Smooth muscle cell (in vitro differentiated cells): ENCODE data around the gene DISC1. TPM values are rescaled to one million over a fixed set of nuclear protein-coding genes. Genes with fewer than 3 reads are reported as not detected.
A peak's percentile ranks its signal among the peaks of the same experiment; 100 is the strongest.
"Not testable (repeated sequence)": the region's sequence is repeated elsewhere in the genome, so short reads cannot be mapped to it uniquely, and the experiment has no call there.

Experiments
- DNase-seq: peaks from one replicate; lab custom pipeline; 2025; ENCODE audit not compliant: unreplicated experiment; lab: John Stamatoyannopoulos, UW
- H2AFZ ChIP-seq: fragments of 200-600 bp; sonication (generic); 2 replicates; pipeline ENCODE4 v1.6.0; 2016; ENCODE audit warnings: antibody characterized with exemption, low read depth, mild to moderate bottlenecking
- H3F3A ChIP-seq: fragments of 200-600 bp; sonication (generic); 2 replicates; pipeline ENCODE4 v1.6.0; 2017; ENCODE audit warnings: antibody characterized with exemption, low read depth
- H3K27ac ChIP-seq: fragments of 200-600 bp; sonication (generic); 2 replicates; pipeline ENCODE4 v1.5.1; 2016; ENCODE audit warnings: low read depth, mild to moderate bottlenecking
- H3K27me3 ChIP-seq: fragments of 200-600 bp; sonication (generic); 2 replicates; pipeline ENCODE4 v1.6.1; 2016; ENCODE audit warnings: low read depth, mild to moderate bottlenecking
- H3K36me3 ChIP-seq: fragments of 200-600 bp; sonication (generic); 2 replicates; pipeline ENCODE4 v1.5.1; 2016; ENCODE audit warnings: low read depth
- H3K4me1 ChIP-seq: fragments of 200-600 bp; sonication (generic); 2 replicates; pipeline ENCODE4 v1.5.1; 2016; ENCODE audit warnings: low read depth
- H3K4me2 ChIP-seq: fragments of 200-600 bp; sonication (generic); 2 replicates; pipeline ENCODE4 v1.6.0; 2016; ENCODE audit warnings: mild to moderate bottlenecking
- H3K4me3 ChIP-seq: fragments of 200-600 bp; sonication (generic); 2 replicates; pipeline ENCODE4 v1.5.1; 2016; ENCODE audit warnings: mild to moderate bottlenecking
- H3K79me2 ChIP-seq: fragments of 200-600 bp; sonication (generic); 2 replicates; pipeline ENCODE4 v1.6.0; 2016; ENCODE audit warnings: low read depth, mild to moderate bottlenecking
- H3K9ac ChIP-seq: fragments of 200-600 bp; sonication (generic); 2 replicates; pipeline ENCODE4 v1.6.0; 2016; ENCODE audit warnings: low read depth
- H3K9me3 ChIP-seq: fragments of 200-600 bp; sonication (generic); replicated peaks from 2 replicates; pipeline ENCODE4 v1.5.1; 2016; ENCODE audit warnings: low read depth
- H4K20me1 ChIP-seq: fragments of 200-600 bp; sonication (generic); 2 replicates; pipeline ENCODE4 v1.6.0; 2016; ENCODE audit warnings: low read depth
- WGBS: methylation state at CpG from one replicate; pipeline ENCODE4 v1.1.7; 2016; ENCODE audit warnings: low lambda C conversion rate; 5-methylcytosine and 5-hydroxymethylcytosine counted together
- polyA plus RNA-seq: library from polyadenylated mRNA; unstranded; fragments of >200 nt; fragmentation: Nextera tagmentation; extraction: Ambion mirVana; gene quantifications from 2 replicates; pipeline ENCODE4 v1.2.1, GENCODE V29; 2016
- total RNA-seq: library from RNA; depleted of rRNA; stranded (reverse); fragments of >200 nt; gene quantifications from 2 replicates; pipeline ENCODE4 v1.2.3, GENCODE V29; 2014
- TF ChIP-seq, protein P1 (sequence below): fragments of 200-600 bp; sonication (generic); IDR thresholded peaks from 2 replicates; pipeline ENCODE4 v1.5.1; 2017; ENCODE audit warnings: borderline replicate concordance, mild to moderate bottlenecking, antibody characterized with exemption; ENCODE audit not compliant: insufficient read depth, poor library complexity, severe bottlenecking

The DISC1 gene
- total and polyA plus RNA-seq, 2 experiments from 2014 or later = 0.89 to 4.3 TPM

DNA sequence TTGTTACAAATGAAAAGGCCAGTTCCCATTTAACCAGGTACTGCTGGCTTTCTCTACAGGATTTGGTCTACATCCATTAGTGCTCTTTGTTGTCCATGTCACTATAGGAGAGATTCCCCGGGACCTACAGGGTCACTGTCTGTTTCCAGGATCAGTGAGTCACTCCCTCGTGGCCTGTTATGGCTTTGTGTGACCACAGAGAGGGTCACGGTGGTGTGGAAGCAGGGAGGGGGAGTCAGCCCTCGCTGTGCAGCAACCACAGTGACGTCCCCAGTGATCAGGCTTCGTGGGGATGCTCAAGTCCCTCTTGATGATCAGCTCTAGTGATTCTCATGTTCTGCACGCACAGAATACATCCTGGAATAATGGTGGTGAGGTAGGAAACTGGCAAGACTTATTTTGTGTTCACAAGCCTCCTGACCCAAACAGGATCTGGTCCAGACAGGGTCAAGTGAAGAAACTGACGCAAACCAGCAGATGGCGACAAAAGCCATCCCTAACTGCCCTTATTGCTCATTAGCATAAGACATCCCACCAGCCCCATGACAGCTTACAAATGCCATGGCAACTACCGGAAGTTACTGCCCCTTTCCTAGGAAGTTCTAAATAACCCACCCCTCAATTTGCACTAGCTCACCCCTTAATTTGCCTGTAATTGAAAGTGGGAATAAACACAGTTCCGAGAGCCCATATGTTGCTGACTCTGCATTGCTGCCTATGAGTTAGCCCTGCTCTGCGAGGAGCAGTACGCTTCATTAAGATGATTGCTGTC, 98.5 kb downstream of the DISC1 start:
- no peaks in the 10 kb centered on the region for H3K79me2 ChIP-seq
- H3K9me3 ChIP-seq = no peaks in the 10 kb centered on the region
- no peaks in the 10 kb centered on the region for H4K20me1 ChIP-seq
- TF ChIP-seq, protein P1, sequence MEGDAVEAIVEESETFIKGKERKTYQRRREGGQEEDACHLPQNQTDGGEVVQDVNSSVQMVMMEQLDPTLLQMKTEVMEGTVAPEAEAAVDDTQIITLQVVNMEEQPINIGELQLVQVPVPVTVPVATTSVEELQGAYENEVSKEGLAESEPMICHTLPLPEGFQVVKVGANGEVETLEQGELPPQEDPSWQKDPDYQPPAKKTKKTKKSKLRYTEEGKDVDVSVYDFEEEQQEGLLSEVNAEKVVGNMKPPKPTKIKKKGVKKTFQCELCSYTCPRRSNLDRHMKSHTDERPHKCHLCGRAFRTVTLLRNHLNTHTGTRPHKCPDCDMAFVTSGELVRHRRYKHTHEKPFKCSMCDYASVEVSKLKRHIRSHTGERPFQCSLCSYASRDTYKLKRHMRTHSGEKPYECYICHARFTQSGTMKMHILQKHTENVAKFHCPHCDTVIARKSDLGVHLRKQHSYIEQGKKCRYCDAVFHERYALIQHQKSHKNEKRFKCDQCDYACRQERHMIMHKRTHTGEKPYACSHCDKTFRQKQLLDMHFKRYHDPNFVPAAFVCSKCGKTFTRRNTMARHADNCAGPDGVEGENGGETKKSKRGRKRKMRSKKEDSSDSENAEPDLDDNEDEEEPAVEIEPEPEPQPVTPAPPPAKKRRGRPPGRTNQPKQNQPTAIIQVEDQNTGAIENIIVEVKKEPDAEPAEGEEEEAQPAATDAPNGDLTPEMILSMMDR = peak; percentile 49
- H3K4me3 ChIP-seq = no peak overlapping the region
- peak overlapping the region; percentile 15 for H3K9ac ChIP-seq
- no peak overlapping the region for H3K4me2 ChIP-seq
- no peaks in the 10 kb centered on the region for H3F3A ChIP-seq
- H2AFZ ChIP-seq = no peak overlapping the region
- peak overlapping the region; percentile 74 for H3K27ac ChIP-seq
- no peak for DNase-seq
- 45% methylated on average over 13 of the region's 13 CpGs for WGBS
- H3K4me1 ChIP-seq = no peaks in the 10 kb centered on the region
- no peaks in the 10 kb centered on the region for H3K27me3 ChIP-seq
- H3K36me3 ChIP-seq = no peaks in the 10 kb centered on the region

DNA sequence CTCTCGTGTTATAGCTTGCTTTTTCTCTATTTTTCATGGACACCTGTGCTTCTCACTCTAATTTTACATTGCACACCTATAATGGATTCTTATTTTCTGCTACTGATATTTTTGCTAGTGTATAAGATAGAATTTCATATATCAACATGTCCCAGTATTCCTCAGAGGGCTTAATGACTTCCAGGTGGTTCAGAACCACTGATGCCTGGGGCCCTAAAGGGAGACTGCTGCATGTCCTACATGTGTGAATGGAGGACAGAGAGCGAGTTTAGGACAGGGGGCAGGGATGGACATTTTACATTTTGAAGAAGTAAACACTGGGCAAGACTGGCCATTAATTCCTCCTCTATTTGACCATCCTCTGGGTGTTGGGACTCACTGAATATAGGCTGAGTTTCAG, 100.6 kb downstream of the DISC1 start:
- WGBS = 91% methylated on average over 2 of the region's 2 CpGs
- Histone ChIP-seq H3F3A (no peaks in the 10 kb centered on the region), H2AFZ (no peak overlapping the region), H3K9ac (no peak overlapping the region), H3K4me1 (no peaks in the 10 kb centered on the region), H4K20me1 (no peaks in the 10 kb centered on the region), H3K27ac (no peak overlapping the region), H3K27me3 (no peaks in the 10 kb centered on the region), H3K79me2 (no peaks in the 10 kb centered on the region), H3K36me3 (no peaks in the 10 kb centered on the region), H3K4me3 (no peak overlapping the region), H3K9me3 (no peaks in the 10 kb centered on the region), H3K4me2 (no peak overlapping the region)
- DNase-seq = no peak
- TF ChIP-seq, protein P1 = no peak

GRCh38 chr1:231728987-231729386, 102.4 kb downstream of the DISC1 start:
- H3K27ac ChIP-seq, H3K4me1 ChIP-seq, DNase-seq, H2AFZ ChIP-seq, H3K4me2 ChIP-seq, H3F3A ChIP-seq, H3K36me3 ChIP-seq, H3K9me3 ChIP-seq, H3K27me3 ChIP-seq, H4K20me1 ChIP-seq, H3K4me3 ChIP-seq, H3K9ac ChIP-seq, H3K79me2 ChIP-seq: not testable (repeated sequence)
- WGBS = 94% methylated on average over 4 of the region's 4 CpGs

- Histone ChIP-seq H3K36me3 (no peaks in the 10 kb centered on the region), H4K20me1 (no peaks in the 10 kb centered on the region), H3K27me3 (no peaks in the 10 kb centered on the region), H3K9me3 (no peaks in the 10 kb centered on the region), H3K79me2 (no peaks in the 10 kb centered on the region), H3K27ac (no peak overlapping the region), H2AFZ (no peak overlapping the region), H3F3A (no peaks in the 10 kb centered on the region), H3K4me3 (no peak overlapping the region), H3K4me1 (no peaks in the 10 kb centered on the region), H3K4me2 (no peak overlapping the region), H3K9ac (no peak overlapping the region)
- TF ChIP-seq, protein P1 = no peak
- DNase-seq = no peak
- WGBS = 4% methylated on average over 1 of the region's 1 CpG
Observed at GRCh38 chr1:231729544-231729943, 103.0 kb downstream of the DISC1 start.
